Left renal cortex interstitium (tissue), 4 donors: ENCODE measurements around the gene PAK4. TPM values are rescaled to one million over a fixed set of nuclear protein-coding genes. Genes with fewer than 3 reads are reported as not detected.
A peak's percentile ranks its signal among the peaks of the same experiment; 100 is the strongest.
"Not testable (repeated sequence)": the region's sequence is repeated elsewhere in the genome, so short reads cannot be mapped to it uniquely, and the experiment has no call there.

Source experiments
- DNase-seq, 4 donors: peaks; one replicate each; pipeline ENCODE4 v3.0.0-alpha.2; 2013; ENCODE audit warnings: low read depth in 4 of 4, low spot score in 2 of 4, missing footprints in 1 of 4
- polyA plus RNA-seq, 4 donors: library from polyadenylated mRNA; unstranded; fragments of 120-200 nt; gene quantifications; one replicate each; pipeline ENCODE4 v1.2.1, GENCODE V29; 2013; ENCODE audit not compliant: insufficient read length in 4 of 4

The PAK4 gene
- 10 to 100 TPM; 42.6 to 80.8 (median 71.0) TPM for polyA plus RNA-seq

GRCh38 chr19:39125554-39126311 is at the start of gene PAK4:
TSS of gene PAK4 (plus strand) at chr19:39125786. CDS start at chr19:39169554, 43,768 bp downstream.
- peak; percentile 81 to 96 (median 91) for DNase-seq

- DNase-seq = no peak
These were observed 48.3 kb upstream of the PAK4 start for GRCh38 chr19:39077323-39077722.

- DNase-seq = no peak
These were observed 47.0 kb upstream of the PAK4 start for GRCh38 chr19:39078436-39079200.

- DNase-seq = no peak
These were observed 45.2 kb upstream of the PAK4 start for GRCh38 chr19:39080431-39080830.

DNA sequence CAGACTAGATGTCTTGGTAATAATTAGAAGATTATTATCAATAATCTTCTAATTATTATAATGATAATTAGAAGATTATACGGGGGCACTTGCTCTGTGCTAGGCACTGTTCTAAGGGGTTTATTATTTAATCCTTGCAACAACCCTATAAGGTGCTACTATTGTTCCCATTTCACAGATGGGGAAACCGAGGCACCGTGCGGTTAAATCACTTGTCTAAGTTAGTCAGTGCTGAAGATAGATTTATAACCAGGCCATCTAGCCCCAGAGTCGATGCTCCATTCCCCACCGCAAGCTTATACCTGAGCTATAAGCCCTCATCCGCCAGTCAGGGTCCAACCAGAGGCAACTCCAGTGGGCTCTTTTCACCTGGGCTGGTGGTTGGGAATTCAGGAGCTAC is 43.4 kb upstream of the PAK4 start:
- DNase-seq = no peak

DNA sequence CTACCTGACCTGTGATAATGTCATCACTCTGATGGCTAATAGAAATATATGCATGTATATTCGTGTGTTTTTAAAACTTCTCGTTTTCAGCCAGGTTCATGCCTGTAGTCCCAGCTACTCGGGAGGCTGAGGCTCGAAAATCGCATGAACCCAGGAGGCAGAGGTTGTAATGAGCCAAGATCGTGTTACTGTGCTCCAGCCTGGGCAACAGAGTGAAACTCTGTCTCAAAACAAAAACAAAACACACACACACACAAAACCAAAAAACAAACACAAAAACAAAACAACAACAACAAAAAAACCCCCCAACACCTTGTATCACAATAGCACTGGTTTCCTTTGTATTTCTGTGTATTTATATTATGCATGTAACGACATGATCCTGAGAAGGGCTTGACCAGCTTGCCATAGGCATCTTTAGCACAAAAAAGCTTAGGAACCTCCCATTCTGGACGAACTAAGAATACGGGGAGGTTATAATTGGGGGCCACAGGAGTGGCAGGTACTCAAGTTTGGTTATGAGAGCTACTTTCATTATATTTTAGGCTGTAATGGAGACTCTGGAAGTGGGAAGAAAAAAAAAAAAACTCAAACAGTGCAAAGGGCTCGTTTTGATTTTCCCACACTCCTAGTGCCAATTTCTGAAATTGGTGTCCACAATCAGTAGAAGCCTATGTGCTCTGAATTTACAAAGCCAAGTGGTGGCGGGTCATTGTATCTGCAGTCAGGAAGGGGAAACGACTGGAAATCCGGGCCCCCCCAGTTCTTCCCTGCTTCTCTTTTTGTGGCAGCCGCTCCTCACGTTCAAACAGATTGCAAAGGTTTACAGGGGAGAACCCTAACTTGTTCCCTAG is 42.6 kb upstream of the PAK4 start:
- DNase-seq = no peak

- DNase-seq = no peak
These were observed 42.0 kb upstream of the PAK4 start for GRCh38 chr19:39083599-39083982.

DNA sequence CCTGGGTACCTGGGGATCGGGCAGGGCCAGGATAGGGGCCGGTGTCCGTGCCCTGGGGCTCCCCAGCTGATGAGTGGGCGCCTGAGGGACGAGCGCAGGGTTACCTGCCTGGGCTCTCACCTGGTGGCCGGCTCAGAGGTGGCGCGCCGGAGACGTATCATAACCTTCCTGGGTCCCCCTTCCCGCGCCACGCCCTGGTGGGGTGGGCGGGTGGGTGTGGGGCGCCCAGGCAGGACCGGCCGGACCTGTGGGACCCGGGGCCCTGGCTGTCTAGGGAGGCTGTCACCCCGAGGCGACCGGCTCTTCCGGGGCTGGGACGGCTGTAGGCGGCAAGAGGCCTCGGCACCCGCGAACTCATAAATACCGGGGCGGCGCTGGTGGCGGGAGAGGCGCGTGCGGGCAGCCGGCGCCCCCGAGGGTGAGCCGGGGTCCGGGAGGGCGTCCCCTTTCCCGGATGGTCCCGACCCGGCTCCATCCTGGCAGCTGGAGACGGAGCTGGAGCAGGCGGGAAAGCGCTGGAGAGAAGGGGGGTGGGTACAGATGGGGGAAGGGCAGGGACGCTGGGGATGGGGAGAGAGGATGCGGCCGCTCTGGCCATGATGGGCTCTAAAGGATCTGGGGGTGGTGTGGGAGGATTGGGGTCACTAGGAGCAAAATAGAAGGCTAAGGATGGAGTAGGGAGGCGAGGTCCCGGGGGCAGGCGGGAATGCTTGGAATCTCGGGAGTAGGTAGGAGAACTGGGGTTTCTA is 41.4 kb upstream of the PAK4 start, which contains the start of gene ACP7:
Gene ACP7, plus strand, starts transcription at position 386 of the 749 bp plus-strand sequence. CDS start 902 bp downstream, outside the sequence.
- no peak for DNase-seq

GRCh38 chr19:39084732-39085080 is 40.9 kb upstream of the PAK4 start:
- no peak for DNase-seq

DNA sequence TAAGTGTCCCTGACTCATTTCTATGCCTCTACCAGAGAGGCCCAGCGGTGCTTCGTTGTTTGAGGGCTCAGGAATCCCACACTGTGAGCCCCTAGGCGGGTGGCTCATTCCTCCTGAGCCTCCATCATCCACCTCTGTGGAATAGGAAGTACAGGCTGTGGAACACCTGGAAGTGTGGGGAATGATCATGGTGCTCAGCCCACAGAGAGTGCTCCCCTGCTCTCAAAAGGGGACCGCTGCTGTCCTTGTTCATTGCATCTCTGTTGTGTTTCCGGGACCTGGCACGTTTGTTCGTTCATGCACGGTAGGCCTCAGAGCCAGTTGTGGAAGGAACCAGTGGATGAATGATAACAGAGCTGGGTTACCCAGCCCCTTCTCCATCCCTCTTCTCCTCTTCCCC is 40.2 kb upstream of the PAK4 start:
- DNase-seq = no peak

DNA sequence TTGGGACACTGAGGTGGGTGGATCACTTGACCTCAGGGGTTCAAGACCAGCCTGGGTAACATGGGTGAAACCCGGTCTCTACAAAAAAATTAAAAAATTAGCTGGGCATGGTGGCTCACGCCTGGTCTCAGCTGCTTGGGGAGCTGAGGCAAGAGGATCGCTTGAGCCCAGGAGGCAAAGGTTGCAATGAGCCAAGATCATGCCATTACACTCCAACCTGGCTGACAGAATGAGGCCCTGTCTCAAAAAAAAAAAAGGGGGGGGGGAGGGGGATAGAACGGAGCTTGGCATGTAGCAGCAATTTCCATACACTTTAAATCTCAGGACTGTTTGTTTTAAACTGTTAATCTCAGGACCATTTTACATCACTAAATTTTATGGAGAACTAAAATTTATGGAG is 39.2 kb upstream of the PAK4 start:
- DNase-seq = no peak

- no peak for DNase-seq
These were observed 37.5 kb upstream of the PAK4 start for GRCh38 chr19:39087907-39088686.

GRCh38 chr19:39090016-39090415 is 35.6 kb upstream of the PAK4 start:
- DNase-seq = not testable (repeated sequence)

DNA sequence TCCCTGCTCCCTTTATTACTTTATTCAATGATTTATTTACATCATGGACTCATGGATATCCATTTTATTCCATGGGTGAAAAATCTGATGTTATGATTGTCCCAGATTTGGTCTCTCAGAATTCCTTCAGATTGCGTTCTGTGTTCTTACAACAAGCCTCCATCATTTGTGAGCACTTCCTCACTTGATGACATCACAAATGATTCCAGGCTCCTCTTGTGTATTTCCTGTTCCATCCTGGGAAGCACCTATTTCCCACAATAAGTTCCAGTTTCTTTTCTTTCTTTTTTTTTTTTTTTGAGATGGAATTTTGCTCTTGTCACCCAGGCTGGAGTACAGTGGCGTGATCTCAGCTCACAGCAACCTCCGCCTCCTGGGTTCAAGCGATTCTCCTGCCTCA is 34.7 kb upstream of the PAK4 start:
- DNase-seq = no peak

DNA sequence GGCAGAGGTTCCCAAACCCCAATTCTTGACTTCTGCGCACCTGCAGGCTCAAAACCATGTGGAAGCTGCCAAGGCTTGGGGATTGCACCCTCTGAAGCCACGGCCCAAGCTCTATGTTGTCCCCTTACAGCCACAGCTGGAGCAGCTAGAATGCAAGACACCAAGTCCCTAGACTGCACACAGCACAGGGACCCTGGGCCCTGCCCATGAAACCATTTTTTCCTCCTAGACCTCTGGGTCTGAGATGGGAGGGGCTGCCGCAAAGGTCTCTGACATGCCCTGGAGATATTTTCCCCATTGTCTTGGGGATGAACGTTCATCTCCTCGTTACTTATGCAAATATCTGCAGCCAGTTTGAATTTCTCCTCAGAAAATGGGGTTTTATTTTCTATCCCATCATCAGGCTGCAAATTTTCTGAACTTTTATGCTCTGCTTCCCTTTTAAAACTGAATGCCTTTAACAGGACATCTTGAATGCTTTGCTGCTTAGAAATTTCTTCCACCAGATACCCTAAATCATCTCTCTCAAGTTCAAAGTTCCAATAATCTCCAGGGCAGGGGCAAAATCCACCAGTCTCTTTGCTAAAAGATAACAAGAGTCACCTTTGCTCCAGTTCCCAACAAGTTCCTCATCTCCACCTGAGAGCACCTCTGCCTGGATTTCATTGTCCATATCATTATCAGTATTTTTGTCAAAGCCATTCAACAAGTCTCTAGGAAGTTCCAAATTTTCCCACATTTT is 29.6 kb upstream of the PAK4 start:
- not testable (repeated sequence) for DNase-seq

DNA sequence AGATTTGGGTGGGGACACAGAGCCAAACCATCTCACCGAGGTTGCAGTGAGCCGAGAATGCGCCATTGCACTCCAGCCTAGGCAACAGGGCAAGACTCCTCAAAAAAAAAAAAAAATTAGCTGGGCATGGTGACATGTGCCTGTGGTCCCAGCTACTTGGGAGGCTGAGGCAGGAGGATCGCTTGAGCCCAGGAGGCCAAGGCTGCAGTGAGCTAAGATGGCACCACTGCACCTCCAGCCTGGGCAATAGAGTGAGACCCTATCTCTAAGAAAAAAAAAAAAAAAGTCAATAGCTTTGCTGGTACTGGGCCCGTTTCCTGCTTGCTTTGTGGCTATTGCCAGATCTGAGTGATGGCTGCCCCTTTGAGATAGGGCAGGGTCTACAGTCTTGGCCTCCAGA is 28.3 kb upstream of the PAK4 start:
- no peak for DNase-seq

- DNase-seq = no peak
These were observed 27.9 kb upstream of the PAK4 start for GRCh38 chr19:39097721-39098120.

- no peak for DNase-seq
These were observed 27.0 kb upstream of the PAK4 start for GRCh38 chr19:39098365-39099269.
